H9 (cell line): ENCODE data around the gene KCNIP3. TPM values are rescaled to one million over a fixed set of nuclear protein-coding genes. Genes with fewer than 3 reads are reported as not detected.
A peak's percentile ranks its signal among the peaks of the same experiment; 100 is the strongest.

Source experiments
- DNase-seq: peaks from one replicate; pipeline ENCODE4 v3.0.0-alpha.2; 2017
- H2AFZ ChIP-seq: one replicate; pipeline ENCODE4 v1.6.1; 2013; ENCODE audit warnings: mild to moderate bottlenecking, low read length, control low read depth, moderate library complexity
- H2AK5ac ChIP-seq: 2 replicates; pipeline ENCODE4 v1.6.1; 2013; ENCODE audit warnings: low read length, control low read depth, mixed read lengths; ENCODE audit not compliant: insufficient read length
- H2BK120ac ChIP-seq: one replicate; pipeline ENCODE4 v1.6.1; 2013; ENCODE audit warnings: low read depth, mild to moderate bottlenecking, low read length, control low read depth, inconsistent platforms; ENCODE audit not compliant: poor library complexity, severe bottlenecking
- H2BK12ac ChIP-seq: 2 replicates; pipeline ENCODE4 v1.6.1; 2013; ENCODE audit warnings: low read length, control low read depth, mixed read lengths, low read depth; ENCODE audit not compliant: insufficient read length
- H2BK15ac ChIP-seq: 2 replicates; pipeline ENCODE4 v1.6.1; 2013; ENCODE audit warnings: low read depth, low read length, control low read depth
- H2BK20ac ChIP-seq: one replicate; pipeline ENCODE4 v1.6.1; 2013; ENCODE audit warnings: low read depth, mild to moderate bottlenecking, low read length, control low read depth, inconsistent platforms; ENCODE audit not compliant: poor library complexity, severe bottlenecking
- H2BK5ac ChIP-seq: 2 replicates; pipeline ENCODE4 v1.6.1; 2013; ENCODE audit warnings: low read length, control low read depth, mixed read lengths; ENCODE audit not compliant: insufficient read length
- H3K14ac ChIP-seq: 2 replicates; pipeline ENCODE4 v1.6.1; 2013; ENCODE audit warnings: low read length, control low read depth; ENCODE audit not compliant: insufficient read depth
- H3K18ac ChIP-seq: 2 replicates; pipeline ENCODE4 v1.6.1; 2013; ENCODE audit warnings: low read depth, mild to moderate bottlenecking, mixed read lengths, low read length, control low read depth; ENCODE audit not compliant: insufficient read length
- H3K23ac ChIP-seq: 2 replicates; pipeline ENCODE4 v1.6.1; 2013; ENCODE audit warnings: low read length, control low read depth, mixed read lengths, low read depth; ENCODE audit not compliant: insufficient read length
- H3K23me2 ChIP-seq: 2 replicates; pipeline ENCODE4 v1.6.1; 2013; ENCODE audit warnings: low read depth, mild to moderate bottlenecking, mixed read lengths, low read length, control low read depth; ENCODE audit not compliant: insufficient read length, poor library complexity, severe bottlenecking
- H3K27ac ChIP-seq: 2 replicates; pipeline ENCODE4 v1.5.1; 2013; ENCODE audit warnings: low read length, control low read depth, mixed read lengths, low read depth; ENCODE audit not compliant: insufficient read length
- H3K27me3 ChIP-seq: 2 replicates; pipeline ENCODE4 v1.6.1; 2013; ENCODE audit warnings: low read length, control low read depth, inconsistent platforms; ENCODE audit not compliant: insufficient read depth
- H3K4ac ChIP-seq: 2 replicates; pipeline ENCODE4 v1.6.1; 2013; ENCODE audit warnings: low read depth, mild to moderate bottlenecking, control low read depth, inconsistent platforms, low read length, moderate library complexity
- H3K4me1 ChIP-seq: 2 replicates; pipeline ENCODE4 v1.6.1; 2013; ENCODE audit warnings: low read length, control low read depth, inconsistent platforms; ENCODE audit not compliant: insufficient read depth
- H3K4me2 ChIP-seq: 2 replicates; pipeline ENCODE4 v1.6.1; 2013; ENCODE audit warnings: low read length, control low read depth, mixed read lengths; ENCODE audit not compliant: insufficient read length, insufficient read depth
- H3K56ac ChIP-seq: 2 replicates; pipeline ENCODE4 v1.6.1; 2013; ENCODE audit warnings: low read depth, mild to moderate bottlenecking, mixed read lengths, low read length, control low read depth; ENCODE audit not compliant: insufficient read length
- H3K79me1 ChIP-seq: 2 replicates; pipeline ENCODE4 v1.6.1; 2013; ENCODE audit warnings: low read depth, mild to moderate bottlenecking, moderate library complexity, low read length, control low read depth, inconsistent platforms; ENCODE audit not compliant: insufficient read depth, poor library complexity, severe bottlenecking
- H3K79me2 ChIP-seq: 2 replicates; pipeline ENCODE4 v1.6.1; 2013; ENCODE audit warnings: low read length, control low read depth, inconsistent platforms; ENCODE audit not compliant: insufficient read depth
- H3K9ac ChIP-seq: 2 replicates; pipeline ENCODE4 v1.6.1; 2013; ENCODE audit warnings: low read length, control low read depth, mixed read lengths; ENCODE audit not compliant: insufficient read length; ENCODE audit errors: extremely low read depth
- H3K9me3 ChIP-seq: one replicate; pipeline ENCODE4 v1.6.1; 2013; ENCODE audit warnings: low read depth, low read length, inconsistent platforms; ENCODE audit not compliant: control insufficient read depth
- H3T11ph ChIP-seq: one replicate; pipeline ENCODE4 v1.6.1; 2013; ENCODE audit warnings: mild to moderate bottlenecking, low read length, control low read depth, inconsistent platforms
- H4K20me1 ChIP-seq: one replicate; pipeline ENCODE4 v1.6.1; 2013; ENCODE audit not compliant: control insufficient read depth, insufficient read length, insufficient read depth
- H4K5ac ChIP-seq: 2 replicates; pipeline ENCODE4 v1.6.1; 2013; ENCODE audit warnings: low read depth, mild to moderate bottlenecking, mixed read lengths, low read length, control low read depth; ENCODE audit not compliant: insufficient read length
- H4K8ac ChIP-seq: replicated peaks from 2 replicates; pipeline ENCODE4 v1.6.1; 2013; ENCODE audit warnings: low read length, control low read depth, mixed read lengths, low read depth; ENCODE audit not compliant: insufficient read length
- H4K91ac ChIP-seq: 2 replicates; pipeline ENCODE4 v1.6.1; 2013; ENCODE audit warnings: low read depth, mild to moderate bottlenecking, moderate library complexity, mixed read lengths, low read length, control low read depth; ENCODE audit not compliant: insufficient read length
- H3K27ac Mint-ChIP-seq, 3 experiments: 2 replicates in 2 of 3; 3 replicates in 1 of 3; pipeline ENCODE4 v1.8.0; 2020 to 2021; ENCODE audit warnings: mixed read lengths in 3 of 3, mild to moderate bottlenecking in 1 of 3, moderate library complexity in 1 of 3
- H3K27me3 Mint-ChIP-seq: 2 replicates; pipeline ENCODE4 v1.8.0; 2021; ENCODE audit warnings: low read depth, mild to moderate bottlenecking, moderate library complexity, mixed read lengths
- H3K36me3 Mint-ChIP-seq, 3 experiments: 2 replicates in 2 of 3; 3 replicates in 1 of 3; pipeline ENCODE4 v1.8.0; 2020 to 2021; ENCODE audit warnings: low read depth in 3 of 3, mixed read lengths in 3 of 3; ENCODE audit not compliant: insufficient read depth in 1 of 3
- H3K4me1 Mint-ChIP-seq, 2 experiments: 2 replicates each; pipeline ENCODE4 v1.8.0; 2020; ENCODE audit warnings: mixed read lengths in 2 of 2
- H3K4me3 Mint-ChIP-seq, 2 experiments: 2 replicates in 1 of 2; 3 replicates in 1 of 2; pipeline ENCODE4 v1.8.0; 2020 to 2021; ENCODE audit warnings: mild to moderate bottlenecking in 2 of 2, mixed read lengths in 2 of 2, moderate library complexity in 1 of 2
- H3K9me3 Mint-ChIP-seq, 2 experiments: 2 replicates in 1 of 2; 3 replicates in 1 of 2; pipeline ENCODE4 v1.8.0; 2020; ENCODE audit warnings: mild to moderate bottlenecking in 2 of 2, mixed read lengths in 2 of 2, moderate library complexity in 1 of 2
- WGBS: extraction: QIAGEN DNeasy Blood & Tissue Kit; methylation state at CpG from one replicate; pipeline ENCODE4 v1.1.7; 2013; ENCODE audit warnings: missing lambda C conversion rate, low lambda C conversion rate, mixed read lengths; ENCODE audit not compliant: insufficient read length; ENCODE audit errors: extremely low coverage; 5-methylcytosine and 5-hydroxymethylcytosine counted together
- total RNA-seq: library from RNA; stranded (reverse); gene quantifications from 2 replicates; pipeline ENCODE4 v1.2.1, GENCODE V29; 2021
- TF ChIP-seq, protein P1 (sequence below): fragments of 200-600 bp; sonication (generic); conservative IDR thresholded peaks from 3 replicates; pipeline ENCODE4 v1.8.0; 2021; ENCODE audit warnings: antibody characterized with exemption, mild to moderate bottlenecking

KCNIP3 gene
- total RNA-seq, 1 experiment from 2014 or later = 1.5 TPM

DNA sequence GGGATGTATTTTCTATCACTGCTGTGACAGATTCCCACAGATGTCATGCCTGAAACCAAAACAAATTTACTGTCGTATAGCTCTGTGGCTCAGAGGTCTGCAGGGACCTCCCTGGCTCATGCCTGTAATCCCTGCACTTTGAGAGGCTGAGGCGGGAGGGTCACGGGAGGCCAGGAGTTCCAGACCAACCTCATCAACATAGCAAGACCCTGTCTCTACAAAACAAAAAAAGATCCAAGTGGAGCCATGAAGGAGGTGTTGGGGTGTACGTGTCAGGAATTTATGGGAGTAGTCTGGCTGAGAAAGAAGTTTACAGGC lies 54.4 kb downstream of the KCNIP3 start:
- no peak overlapping the region for H3T11ph ChIP-seq
- no peaks in the 10 kb centered on the region for H3K4me1 ChIP-seq
- peaks cover 6 to 7% of the 10 kb centered on the region in 2 experiments; a peak in 3 of 5 replicates for H3K9me3 Mint-ChIP-seq
- H3K56ac ChIP-seq = no peak overlapping the region
- H2AFZ ChIP-seq = no peak overlapping the region
- H3K23ac ChIP-seq = no peak overlapping the region
- H3K18ac ChIP-seq = no peak overlapping the region
- H3K36me3 Mint-ChIP-seq = no peaks in the 10 kb centered on the region; a peak in 1 of 7 replicates
- H4K91ac ChIP-seq = no peak overlapping the region
- H2BK5ac ChIP-seq = no peak overlapping the region
- no peak overlapping the region for H3K27ac ChIP-seq
- DNase-seq = peak; percentile 3
- no peaks in the 10 kb centered on the region for H3K79me2 ChIP-seq
- H3K14ac ChIP-seq = no peak overlapping the region
- H3K27ac Mint-ChIP-seq = peak overlapping the region in 1 of 3 experiments; percentile 50; a peak in 1 of 7 replicates
- H3K4me2 ChIP-seq = no peak overlapping the region
- H3K9ac ChIP-seq = no peak overlapping the region
- peaks cover 7% of the 10 kb centered on the region; the same call in 1 of the 2 replicates for H3K27me3 ChIP-seq
- TF ChIP-seq, protein P1, sequence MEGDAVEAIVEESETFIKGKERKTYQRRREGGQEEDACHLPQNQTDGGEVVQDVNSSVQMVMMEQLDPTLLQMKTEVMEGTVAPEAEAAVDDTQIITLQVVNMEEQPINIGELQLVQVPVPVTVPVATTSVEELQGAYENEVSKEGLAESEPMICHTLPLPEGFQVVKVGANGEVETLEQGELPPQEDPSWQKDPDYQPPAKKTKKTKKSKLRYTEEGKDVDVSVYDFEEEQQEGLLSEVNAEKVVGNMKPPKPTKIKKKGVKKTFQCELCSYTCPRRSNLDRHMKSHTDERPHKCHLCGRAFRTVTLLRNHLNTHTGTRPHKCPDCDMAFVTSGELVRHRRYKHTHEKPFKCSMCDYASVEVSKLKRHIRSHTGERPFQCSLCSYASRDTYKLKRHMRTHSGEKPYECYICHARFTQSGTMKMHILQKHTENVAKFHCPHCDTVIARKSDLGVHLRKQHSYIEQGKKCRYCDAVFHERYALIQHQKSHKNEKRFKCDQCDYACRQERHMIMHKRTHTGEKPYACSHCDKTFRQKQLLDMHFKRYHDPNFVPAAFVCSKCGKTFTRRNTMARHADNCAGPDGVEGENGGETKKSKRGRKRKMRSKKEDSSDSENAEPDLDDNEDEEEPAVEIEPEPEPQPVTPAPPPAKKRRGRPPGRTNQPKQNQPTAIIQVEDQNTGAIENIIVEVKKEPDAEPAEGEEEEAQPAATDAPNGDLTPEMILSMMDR = no peak
- no peak overlapping the region for H3K4ac ChIP-seq
- no peaks in the 10 kb centered on the region for H3K4me1 Mint-ChIP-seq
- no peaks in the 10 kb centered on the region for H3K79me1 ChIP-seq
- H2BK15ac ChIP-seq = no peak overlapping the region
- H2BK12ac ChIP-seq = no peak overlapping the region
- H2BK20ac ChIP-seq = no peak overlapping the region
- WGBS = no CpG with 5 or more reads among the region's 4 CpGs
- H3K27me3 Mint-ChIP-seq = peaks cover 53% of the 10 kb centered on the region
- no peaks in the 10 kb centered on the region for H3K9me3 ChIP-seq
- H2AK5ac ChIP-seq = no peak overlapping the region
- no peak overlapping the region for H4K8ac ChIP-seq
- no peak overlapping the region for H4K5ac ChIP-seq
- H4K20me1 ChIP-seq = no peaks in the 10 kb centered on the region
- H3K4me3 Mint-ChIP-seq = no peak overlapping the region
- H3K23me2 ChIP-seq = peaks cover 3% of the 10 kb centered on the region
- H2BK120ac ChIP-seq = no peak overlapping the region
